HEK293T (cell line): Measurements from ENCODE around the gene RRBP1.

Experiments used
- BHLHE40 ChIP-seq: fragments of 450-650 bp; IDR thresholded peaks from 2 replicates; pipeline ENCODE4 v1.6.1; 2016; ENCODE audit warnings: mild to moderate bottlenecking, moderate library complexity, borderline replicate concordance
- FOXA1 ChIP-seq: fragments of 450-650 bp; IDR thresholded peaks from 2 replicates; pipeline ENCODE4 v1.6.1; 2016; ENCODE audit warnings: mild to moderate bottlenecking
- PKNOX1 ChIP-seq: fragments of 450-650 bp; IDR thresholded peaks from 2 replicates; pipeline ENCODE4 v1.6.1; 2016
- SP1 ChIP-seq: fragments of 450-650 bp; IDR thresholded peaks from 2 replicates; pipeline ENCODE4 v1.6.1; 2017

- no peak for TF ChIP-seq PKNOX1
- no peak for TF ChIP-seq FOXA1
- no peak for TF ChIP-seq BHLHE40
- TF ChIP-seq SP1 = no peak
Observed at GRCh38 chr20:17576215-17576614, 105.8 kb downstream of the RRBP1 start.
